BJ (cell line): Measurements from ENCODE around the gene AJM1. TPM values are rescaled to one million over a fixed set of nuclear protein-coding genes. Genes with fewer than 3 reads are reported as not detected.

Source experiments
- CTCF ChIA-PET: fragments of 350-600 bp; formaldehyde crosslinking; extraction: SDS; loops from one replicate; lab custom pipeline; 2021; ENCODE audit warnings: antibody characterized with exemption, inconsistent platforms; lab: Yijun Ruan, JAX
- POLR2A ChIA-PET: fragments of 300-600 bp; sonication (Branson Sonifier 250); formaldehyde crosslinking; extraction: SDS; loops from one replicate; lab custom pipeline; 2021; ENCODE audit warnings: antibody characterized with exemption; lab: Charles Lee
- DNase-seq: peaks from one replicate; pipeline ENCODE4 v3.0.0-alpha.2; 2011; ENCODE audit warnings: low read depth
- H3K27me3 ChIP-seq: 2 replicates; pipeline ENCODE4 v1.6.0; 2011; ENCODE audit warnings: low read length; ENCODE audit not compliant: control insufficient read depth, insufficient read depth
- H3K36me3 ChIP-seq: 2 replicates; pipeline ENCODE4 v1.5.1; 2011; ENCODE audit warnings: low read length; ENCODE audit not compliant: control insufficient read depth, insufficient read depth
- H3K4me3 ChIP-seq: 2 replicates; pipeline ENCODE4 v1.5.1; 2011; ENCODE audit warnings: low read depth, mild to moderate bottlenecking, control low read depth, low read length
- polyA plus RNA-seq: library from polyadenylated mRNA; depleted of rRNA; stranded (reverse); fragments of >200 nt; gene quantifications from 2 replicates; pipeline ENCODE4 v1.2.3, GENCODE V29; 2011
- TF ChIP-seq, protein P1 (sequence below): IDR thresholded peaks from 2 replicates; pipeline ENCODE4 v1.5.1; 2011; ENCODE audit warnings: low read depth, mild to moderate bottlenecking, control low read depth, inconsistent platforms, low read length, moderate library complexity; ENCODE audit not compliant: insufficient read depth

AJM1 gene
- polyA plus RNA-seq, 1 experiment = 0.86 TPM

DNA sequence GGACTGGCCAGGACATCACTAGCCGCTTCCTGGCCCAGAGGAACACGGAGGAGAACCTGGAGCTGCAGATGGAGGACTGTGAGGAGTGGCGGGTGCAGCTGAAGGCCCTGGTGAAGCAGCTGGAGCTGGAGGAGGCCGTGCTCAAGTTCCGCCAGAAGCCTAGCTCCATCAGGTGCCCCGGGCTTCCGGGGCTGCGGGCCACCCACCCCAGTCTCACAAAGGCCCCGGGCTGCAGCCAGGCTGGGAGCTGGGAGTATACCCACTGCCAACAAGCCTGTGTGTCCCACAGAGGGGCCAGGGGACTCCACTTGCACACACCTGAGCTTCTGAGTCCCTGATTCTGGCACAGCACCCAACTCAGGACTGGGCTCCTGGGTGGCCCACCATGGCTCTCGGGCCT, 36.2 kb upstream of the AJM1 start:
- no peak for DNase-seq
- H3K4me3 ChIP-seq = no peak overlapping the region
- POLR2A ChIA-PET = no interaction called here
- TF ChIP-seq, protein P1, sequence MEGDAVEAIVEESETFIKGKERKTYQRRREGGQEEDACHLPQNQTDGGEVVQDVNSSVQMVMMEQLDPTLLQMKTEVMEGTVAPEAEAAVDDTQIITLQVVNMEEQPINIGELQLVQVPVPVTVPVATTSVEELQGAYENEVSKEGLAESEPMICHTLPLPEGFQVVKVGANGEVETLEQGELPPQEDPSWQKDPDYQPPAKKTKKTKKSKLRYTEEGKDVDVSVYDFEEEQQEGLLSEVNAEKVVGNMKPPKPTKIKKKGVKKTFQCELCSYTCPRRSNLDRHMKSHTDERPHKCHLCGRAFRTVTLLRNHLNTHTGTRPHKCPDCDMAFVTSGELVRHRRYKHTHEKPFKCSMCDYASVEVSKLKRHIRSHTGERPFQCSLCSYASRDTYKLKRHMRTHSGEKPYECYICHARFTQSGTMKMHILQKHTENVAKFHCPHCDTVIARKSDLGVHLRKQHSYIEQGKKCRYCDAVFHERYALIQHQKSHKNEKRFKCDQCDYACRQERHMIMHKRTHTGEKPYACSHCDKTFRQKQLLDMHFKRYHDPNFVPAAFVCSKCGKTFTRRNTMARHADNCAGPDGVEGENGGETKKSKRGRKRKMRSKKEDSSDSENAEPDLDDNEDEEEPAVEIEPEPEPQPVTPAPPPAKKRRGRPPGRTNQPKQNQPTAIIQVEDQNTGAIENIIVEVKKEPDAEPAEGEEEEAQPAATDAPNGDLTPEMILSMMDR = no peak
- CTCF ChIA-PET = interaction anchor here (1.1 to 3.0 kb wide), 7 partner anchors 12 to 262 kb away, joined by 3 to 10 read pairs (median 6); partner anchors contain the start of genes AJM1 and TMEM141
- H3K27me3 ChIP-seq = peaks cover 4% of the 10 kb centered on the region
- no peaks in the 10 kb centered on the region; the same call in 1 of the 2 replicates for H3K36me3 ChIP-seq

DNA sequence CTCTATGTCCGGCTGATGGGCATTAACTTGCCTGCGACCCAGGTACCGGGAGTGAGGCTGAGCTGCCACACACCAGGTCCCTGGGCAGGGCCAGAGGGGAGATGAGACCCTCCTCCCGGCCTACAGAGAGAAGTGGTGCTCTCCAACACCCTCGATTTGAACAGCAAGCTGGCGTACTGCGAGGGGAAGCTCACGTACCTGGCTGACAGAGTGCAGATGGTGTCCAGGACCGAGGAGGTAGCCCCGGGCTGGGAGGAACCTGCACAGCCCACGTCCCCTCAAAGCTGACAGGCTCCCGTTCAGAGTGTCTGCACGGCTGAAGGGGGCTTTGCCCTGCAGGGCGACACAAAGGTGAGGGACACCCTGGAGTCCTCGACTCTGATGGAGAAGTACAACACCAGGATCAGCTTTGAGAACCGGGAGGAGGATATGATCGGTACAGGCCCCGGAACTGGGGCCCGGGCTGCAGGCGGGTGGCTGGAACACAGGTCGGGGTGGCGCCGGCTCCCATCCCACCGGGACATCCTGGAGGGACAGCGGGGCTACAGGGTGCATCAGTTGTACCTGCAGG, 35.6 kb upstream of the AJM1 start:
- Histone ChIP-seq H3K4me3 (peak overlapping the region; percentile 88), H3K27me3 (peaks cover 2% of the 10 kb centered on the region), H3K36me3 (no peaks in the 10 kb centered on the region; the same call in 1 of the 2 replicates)
- CTCF ChIA-PET = interaction anchor here (1.1 to 3.0 kb wide), 7 partner anchors 13 to 261 kb away, joined by 3 to 10 read pairs (median 6); partner anchors contain the start of genes AJM1 and TMEM141
- TF ChIP-seq, protein P1 = no peak
- POLR2A ChIA-PET = no interaction called here
- no peak for DNase-seq

DNA sequence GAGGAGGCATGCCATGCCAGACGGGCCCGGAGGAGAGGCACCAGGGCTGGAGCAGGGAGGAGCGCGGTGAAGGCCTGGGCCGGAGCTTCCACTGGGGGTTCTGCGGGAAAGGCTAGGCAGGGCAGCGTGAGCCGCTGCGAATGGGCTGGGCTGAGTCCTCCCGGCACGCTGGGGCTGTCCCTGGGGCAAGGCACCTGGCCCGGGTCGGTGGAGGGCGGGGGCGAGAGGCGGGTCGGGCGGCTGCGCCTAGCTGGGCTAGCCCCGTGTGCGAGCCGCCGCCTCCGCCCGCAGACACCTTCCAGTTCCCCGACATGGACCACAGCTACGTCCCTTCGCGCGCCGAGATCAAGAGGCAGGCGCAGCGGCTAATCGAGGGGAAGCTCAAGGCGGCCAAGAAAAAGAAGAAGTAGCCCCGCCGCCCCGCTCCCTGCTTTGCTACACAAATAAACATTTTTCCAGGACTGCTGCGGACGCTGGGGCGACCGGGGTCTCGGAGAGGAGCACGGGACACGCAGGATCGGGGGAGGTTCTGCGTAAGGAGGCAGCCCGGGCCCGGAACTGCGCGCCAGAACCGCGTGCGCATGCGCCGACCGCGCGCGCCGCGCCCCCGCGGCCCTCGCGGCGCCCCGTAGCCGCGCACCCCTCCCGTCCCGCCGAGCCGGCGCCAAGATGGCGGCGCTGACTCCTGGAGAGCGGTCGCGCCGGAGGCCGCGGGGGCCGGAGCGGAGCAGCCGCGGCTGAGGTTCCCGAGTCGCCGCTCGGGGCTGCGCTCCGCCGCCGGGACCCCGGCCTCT, 34.8 kb upstream of the AJM1 start, which contains the start of gene RABL6:
Gene RABL6 (plus strand): TSS at position 668 of the 794 bp plus-strand sequence. CDS start 249 bp downstream, outside the sequence.
- POLR2A ChIA-PET = no interaction called here

DNA sequence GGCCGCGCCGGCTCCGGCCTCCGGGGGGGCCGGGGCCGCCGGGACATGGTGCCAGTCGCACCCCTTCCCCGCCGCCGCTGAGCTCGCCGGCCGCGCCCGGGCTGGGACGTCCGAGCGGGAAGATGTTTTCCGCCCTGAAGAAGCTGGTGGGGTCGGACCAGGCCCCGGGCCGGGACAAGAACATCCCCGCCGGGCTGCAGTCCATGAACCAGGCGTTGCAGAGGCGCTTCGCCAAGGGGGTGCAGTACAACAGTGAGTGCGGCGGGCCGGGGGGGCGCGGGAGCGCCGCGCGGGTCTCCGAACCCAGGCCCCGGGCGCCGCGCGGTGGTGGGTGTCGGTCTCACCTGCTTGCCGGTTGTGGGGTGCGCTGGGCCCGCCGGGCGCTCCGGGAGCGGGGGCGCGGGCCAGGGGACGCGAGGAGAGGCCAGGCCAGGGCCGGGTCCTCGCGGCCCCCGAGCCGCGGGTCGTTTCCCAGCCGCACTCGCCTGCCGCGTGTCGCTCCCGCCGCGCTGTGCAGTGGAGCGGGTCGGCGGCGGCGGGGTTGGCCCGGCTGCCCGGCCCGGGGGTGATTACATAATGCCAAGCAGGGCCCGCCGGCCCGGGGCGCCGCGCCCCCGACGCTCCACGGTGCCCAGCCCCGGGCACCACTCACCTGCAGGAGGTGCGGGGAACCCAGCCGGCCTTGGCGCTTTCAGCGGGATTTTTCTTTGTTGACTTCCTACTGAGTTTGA, 34.0 kb upstream of the AJM1 start:
- ChIA-PET CTCF (interaction anchor here (0.7 to 3.2 kb wide), 6 partner anchors 16 to 221 kb away, joined by 3 to 10 read pairs (median 8); partner anchors contain the start of genes AJM1 and TMEM141), POLR2A (no interaction called here)
- H3K27me3 ChIP-seq = no peaks in the 10 kb centered on the region
- peak overlapping the region; percentile 88 for H3K4me3 ChIP-seq
- no peak for DNase-seq
- TF ChIP-seq, protein P1 = no peak
- peaks cover 5% of the 10 kb centered on the region for H3K36me3 ChIP-seq

More for the DNA sequence above, 34.8 kb upstream of the AJM1 start, which contains the start of gene RABL6:
- peaks cover under 1% of the 10 kb centered on the region for H3K27me3 ChIP-seq
- no peaks in the 10 kb centered on the region; the same call in 1 of the 2 replicates for H3K36me3 ChIP-seq
- TF ChIP-seq, protein P1 = no peak
- peak within 1 kb of the TSS; percentile 88 for H3K4me3 ChIP-seq
- DNase-seq = no peak
- CTCF ChIA-PET = interaction anchor here (1.1 to 3.0 kb wide), 5 partner anchors 15 to 222 kb away, joined by 4 to 10 read pairs (median 7); partner anchors contain the start of genes AJM1 and TMEM141
